ENCODE data around the gene MCF2L. TPM values are rescaled to one million over a fixed set of nuclear protein-coding genes. Genes with fewer than 3 reads are reported as not detected.

Gene MCF2L
- polyA plus RNA-seq, 5 donors, result 22.2 to 33.9 (median 29.1) TPM

DNA sequence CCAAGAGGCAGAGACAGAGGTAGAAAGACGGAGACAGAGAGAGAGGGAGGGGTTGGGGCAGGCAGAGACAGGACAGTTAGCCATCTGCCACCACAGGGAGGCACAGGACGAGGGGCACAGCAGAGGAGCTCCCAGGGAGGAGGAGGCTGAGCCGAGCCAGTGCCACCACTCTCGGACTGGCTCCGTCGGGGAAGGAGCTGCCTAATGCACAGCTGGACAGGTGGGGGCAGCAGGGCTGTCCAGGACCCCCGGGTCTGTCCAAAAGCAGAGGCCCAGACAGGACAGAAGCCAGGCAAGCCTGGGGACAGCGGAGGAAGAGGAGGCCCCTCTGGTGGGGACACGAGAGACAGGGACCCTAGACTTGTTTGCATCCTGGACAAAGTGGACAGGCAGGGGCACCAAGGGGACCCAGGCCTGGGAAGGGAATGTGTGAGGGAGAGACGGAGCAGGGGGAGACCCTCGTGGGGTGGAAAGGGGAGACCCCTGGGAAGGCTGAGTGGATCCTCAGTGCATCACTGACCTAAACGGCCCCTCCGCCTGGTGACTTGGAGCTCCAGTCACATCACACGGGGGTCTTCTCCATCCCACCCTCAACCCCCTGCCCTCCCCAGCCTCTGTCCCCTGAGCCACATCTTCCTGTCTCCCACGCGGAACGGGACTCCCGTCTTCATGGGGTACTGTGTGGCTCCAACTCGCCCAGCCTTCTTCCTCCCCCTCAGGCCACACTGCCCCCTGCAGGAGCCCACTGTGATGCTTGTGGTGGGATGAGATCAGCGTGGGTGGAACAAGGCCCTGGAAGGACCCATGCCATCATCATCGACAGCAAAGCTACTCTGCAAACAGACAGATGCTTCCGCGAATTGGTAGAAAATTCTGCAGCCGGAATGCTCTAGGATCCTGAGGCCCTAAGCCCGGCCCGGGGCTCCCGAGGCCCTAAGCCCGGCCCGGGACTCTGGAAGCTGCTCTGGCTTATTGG, 154.5 kb downstream of the MCF2L start:
- DNase-seq, result no peak

DNA sequence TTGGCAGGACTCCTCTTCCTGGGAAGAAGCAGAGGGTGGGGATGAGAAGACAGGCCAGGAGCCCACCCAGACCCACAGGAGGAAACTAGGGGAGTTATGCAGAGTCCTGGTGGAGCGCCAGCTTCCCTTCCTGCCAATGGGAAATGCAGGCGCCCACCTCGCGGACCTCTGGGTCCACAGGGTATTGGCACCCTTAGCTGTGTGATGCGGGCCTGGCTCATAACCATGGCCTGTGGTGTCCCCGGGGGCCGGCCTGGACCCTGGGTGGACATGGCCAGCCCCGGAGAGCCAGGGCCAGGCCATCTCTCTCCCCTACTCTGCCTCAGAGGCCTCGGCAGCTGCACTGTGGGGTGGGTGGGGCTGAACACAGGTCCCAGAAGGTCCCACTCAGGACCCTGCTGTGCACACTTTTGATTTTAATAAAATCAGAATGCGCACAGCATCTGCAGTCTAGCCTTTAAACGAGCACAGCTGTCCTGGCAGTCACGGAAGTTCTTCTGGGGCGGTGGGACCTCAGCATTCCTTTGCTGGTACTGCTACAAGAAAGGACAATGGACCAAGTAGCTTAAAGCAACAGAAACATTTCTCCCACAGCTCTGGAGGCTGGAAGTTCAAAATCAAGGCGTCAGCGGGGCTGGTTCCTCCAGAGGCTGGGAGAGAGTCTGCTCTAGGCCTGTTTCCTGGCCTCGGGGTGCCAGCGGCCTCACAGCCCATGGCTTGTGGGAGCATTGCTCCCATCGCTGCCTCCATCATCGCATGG, 155.4 kb downstream of the MCF2L start:
- no peak for DNase-seq

GRCh38 chr13:113125506-113126264, 156.7 kb downstream of the MCF2L start:
- no peak for DNase-seq

GRCh38 chr13:113126265-113127150, 157.5 kb downstream of the MCF2L start:
- DNase-seq, result no peak

DNA sequence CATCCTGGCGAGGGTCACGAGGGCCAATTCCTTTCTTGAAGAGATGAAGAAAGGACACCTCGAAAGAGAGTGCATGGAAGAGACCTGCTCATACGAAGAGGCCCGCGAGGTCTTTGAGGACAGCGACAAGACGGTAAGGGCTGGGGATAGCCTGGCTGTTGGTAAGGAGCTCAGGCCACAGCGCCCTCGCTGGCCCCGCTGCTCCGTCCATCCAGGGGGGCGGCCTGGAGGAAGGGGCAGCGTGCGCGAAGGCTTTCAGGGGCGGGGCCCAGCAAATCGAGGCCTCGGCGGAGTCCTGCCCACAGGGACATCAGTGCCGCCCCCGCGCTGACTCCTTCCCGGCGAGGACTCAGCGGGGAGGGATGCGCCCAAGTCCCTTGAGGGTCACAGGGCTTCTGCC, 160.5 kb downstream of the MCF2L start:
- DNase-seq, result no peak

DNA sequence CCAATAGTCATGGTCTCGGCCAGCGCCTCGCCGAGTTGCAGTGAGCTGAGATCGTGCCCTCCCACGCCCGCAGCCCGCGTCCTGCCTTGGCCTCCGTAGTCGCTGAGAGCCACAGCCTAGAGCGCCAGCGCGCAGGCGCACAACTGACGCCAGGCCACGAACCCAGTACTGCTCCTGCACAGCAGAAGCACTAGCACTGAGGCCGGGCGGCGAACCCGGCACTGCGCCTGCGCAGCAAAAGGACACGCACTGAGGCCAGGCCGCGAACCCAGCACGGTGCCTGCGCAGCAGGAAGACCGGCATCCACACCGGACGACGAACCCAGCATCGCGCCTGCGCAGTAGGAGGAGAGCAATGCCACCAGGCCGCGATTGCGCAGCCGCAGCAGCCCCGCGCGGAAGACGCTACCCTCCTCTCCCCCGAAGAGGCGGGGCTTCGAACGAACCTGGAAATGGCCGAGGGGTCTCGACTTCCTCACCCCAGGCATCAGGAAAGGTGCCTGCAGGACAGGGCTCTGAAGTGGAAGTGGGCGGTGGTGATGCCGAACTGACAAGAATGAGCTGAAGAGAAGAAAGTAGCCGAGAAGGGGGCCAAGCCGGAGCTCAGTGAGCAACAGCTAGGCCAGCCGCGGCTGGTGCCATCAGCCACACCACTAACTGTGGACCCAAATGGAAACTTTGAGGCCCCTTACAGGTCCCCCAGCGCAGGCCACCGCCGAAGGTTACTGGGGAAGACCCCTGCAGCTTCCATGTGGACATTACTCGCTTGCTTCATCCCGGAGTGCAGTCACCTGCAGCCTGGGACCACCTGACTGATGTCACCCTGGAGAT, 161.1 kb downstream of the MCF2L start:
- DNase-seq, result no peak

- DNase-seq, result no peak
Observed at GRCh38 chr13:113135281-113135760, 166.3 kb downstream of the MCF2L start.

DNA sequence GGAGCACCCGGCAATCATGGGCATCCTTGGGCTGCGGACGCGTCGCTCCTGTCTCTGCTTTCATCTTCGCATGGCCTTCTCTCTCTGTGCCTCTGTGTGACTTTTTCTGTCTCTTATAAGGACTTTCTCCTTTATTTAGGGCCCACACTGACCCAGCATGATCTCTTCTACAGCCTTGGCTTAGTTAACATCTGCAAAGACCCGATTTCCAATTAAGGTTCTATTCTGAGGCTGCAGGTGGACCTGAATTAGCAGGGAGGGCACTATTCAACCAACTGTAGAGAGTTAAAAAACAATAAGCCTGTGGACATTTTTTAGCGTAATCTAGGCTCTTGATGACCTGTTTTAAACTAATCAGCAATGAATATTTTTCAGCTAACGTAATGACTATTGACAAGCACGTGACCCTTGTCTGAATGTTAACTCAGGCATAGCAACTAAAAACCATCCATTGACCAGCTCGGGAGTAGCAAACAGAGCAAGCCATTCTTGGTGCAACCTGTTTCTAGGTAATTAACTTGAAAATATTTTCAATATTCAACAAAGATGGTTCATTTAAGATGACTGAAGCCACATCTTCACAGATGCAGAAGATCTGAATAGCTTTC, 168.8 kb downstream of the MCF2L start:
- DNase-seq, result no peak

DNA sequence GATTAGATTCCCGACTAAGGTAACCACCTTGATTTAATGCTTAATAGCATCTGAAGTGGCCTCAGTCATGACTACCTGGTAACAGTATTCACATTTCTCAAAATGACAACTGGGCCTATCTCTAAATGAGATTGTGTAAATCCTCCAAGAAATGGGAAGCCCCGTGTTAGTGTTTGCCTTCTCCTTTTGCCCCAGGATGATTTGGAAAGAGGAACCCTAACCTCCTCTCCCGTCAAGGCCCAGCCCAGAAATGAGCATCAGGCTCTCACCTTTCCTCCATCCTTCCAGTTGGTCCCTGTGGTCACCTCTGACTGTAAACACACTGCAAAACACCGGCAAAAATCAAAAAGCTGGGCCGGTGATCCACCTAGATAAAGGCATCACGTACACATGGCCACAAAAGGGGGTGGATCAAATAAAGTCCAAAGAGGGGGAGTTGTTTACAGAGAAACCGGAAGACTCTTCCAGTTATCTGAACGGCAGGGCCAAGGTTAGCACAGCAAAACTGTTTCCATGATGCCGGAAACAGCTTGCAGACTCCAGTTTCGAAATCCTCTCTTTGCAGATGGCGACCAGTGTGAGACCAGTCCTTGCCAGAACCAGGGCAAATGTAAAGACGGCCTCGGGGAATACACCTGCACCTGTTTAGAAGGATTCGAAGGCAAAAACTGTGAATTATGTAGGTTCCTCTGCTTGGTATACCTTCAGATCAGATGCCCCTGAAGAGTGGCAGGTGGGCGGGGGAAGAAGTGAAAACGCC, 170.0 kb downstream of the MCF2L start:
- DNase-seq, result no peak

GRCh38 chr13:113139577-113139976, 170.6 kb downstream of the MCF2L start:
- DNase-seq, result no peak

DNA sequence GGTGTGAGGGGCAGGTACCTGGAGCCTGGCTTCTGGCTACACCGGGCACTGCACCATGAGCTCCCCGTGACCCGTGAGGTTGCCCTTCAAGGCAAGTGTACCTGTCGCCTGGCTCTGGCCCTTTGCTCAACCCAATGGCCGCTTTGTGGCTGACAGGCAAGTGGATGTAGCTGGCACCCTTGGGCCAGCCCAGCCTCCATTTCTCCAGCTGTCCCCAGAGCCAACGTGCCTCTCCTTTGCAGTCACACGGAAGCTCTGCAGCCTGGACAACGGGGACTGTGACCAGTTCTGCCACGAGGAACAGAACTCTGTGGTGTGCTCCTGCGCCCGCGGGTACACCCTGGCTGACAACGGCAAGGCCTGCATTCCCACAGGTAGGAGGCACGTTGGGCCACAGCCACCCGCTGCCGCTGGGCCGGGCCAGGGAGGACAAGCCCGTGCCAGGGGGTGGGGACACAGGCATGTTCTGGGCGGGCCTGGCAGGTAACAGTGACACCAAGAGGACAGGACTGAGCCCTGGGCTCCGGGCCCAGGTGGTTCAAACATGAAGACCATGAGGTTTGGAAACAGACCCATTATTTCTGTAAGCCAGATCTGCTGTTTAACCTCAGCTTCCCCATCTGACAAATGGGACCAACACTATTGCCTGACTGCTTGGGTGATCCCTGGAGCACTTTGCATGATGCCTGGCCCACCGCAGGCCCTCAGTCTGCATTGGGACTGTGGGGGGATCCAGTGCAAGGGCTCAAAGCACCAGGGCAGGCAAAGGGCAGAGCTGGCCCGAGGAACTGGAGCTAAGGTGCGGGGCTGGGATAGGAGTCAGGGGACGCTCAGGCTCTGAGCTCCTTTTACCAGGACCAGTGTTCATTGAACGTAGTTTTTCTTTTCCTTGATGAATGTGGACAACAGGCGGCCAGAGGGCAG, 171.9 kb downstream of the MCF2L start:
- DNase-seq, result no peak

DNA sequence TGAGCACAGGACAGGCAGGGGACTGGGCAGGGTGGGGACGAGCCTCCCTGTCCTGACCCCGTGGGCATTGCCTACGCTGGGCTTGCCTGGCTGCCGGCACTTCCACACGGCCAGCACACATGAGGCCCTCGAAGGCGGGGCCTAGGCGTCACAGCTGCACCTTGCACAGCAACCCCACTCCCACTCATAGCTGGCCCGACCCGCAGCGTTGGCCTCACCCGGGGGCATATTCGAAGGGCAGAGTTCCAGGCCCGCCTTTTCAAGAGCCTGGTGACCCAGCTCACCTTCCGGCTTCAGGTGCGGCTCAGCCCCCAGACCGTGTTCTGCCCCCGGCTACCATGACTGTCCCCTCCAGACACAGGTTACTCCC, 172.6 kb downstream of the MCF2L start:
- no peak for DNase-seq

DNA sequence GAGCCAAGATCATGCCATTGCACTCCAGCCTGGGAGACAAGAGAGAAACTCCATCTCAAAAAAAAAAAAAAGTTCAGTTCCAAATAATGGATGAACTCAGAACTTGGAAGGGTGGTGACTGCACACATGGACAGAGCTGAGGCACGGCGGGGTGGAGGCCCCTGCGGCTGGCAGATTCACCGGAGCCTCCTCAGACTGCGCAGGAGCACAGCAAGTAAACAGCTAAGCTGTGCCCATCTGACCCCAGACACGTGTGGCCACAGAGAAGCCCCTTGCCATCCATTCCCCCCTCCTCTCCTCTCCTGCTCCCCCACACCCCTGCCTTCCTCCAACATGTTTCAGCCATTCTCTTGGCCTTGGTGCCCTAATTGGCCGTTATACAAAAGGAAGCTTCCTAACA, 173.9 kb downstream of the MCF2L start:
- no peak for DNase-seq

DNA sequence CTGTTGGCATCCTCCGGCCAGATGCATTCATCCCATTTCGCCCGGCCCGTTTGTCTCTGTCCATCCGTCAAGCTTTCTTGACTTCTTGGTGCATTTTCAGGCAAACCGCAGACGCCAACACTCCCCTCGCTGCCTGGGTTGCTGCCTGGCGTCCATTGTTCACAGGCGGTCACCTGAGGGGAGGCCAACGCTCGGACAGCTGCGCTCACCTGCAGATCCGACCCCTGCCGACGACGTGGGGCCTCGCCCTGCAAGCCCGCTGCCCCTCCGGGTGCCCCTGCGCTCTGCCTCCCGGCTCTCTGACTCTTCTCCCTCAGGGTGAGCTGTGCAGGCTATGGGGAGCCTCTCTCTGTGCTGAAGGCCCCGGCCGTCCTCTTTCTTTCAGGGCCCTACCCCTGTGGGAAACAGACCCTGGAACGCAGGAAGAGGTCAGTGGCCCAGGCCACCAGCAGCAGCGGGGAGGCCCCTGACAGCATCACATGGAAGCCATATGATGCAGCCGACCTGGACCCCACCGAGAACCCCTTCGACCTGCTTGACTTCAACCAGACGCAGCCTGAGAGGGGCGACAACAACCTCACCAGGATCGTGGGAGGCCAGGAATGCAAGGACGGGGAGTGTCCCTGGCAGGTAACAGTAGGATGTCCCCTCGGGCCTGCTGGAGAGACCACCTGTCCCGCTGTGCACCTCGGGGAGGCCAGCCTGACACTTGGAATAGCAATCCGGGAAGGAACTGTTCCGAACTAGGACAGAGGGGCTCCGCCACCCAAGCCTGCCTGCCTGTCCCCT, 174.6 kb downstream of the MCF2L start:
- no peak for DNase-seq

- no peak for DNase-seq
Observed at GRCh38 chr13:113144255-113144629, 175.2 kb downstream of the MCF2L start.

DNA sequence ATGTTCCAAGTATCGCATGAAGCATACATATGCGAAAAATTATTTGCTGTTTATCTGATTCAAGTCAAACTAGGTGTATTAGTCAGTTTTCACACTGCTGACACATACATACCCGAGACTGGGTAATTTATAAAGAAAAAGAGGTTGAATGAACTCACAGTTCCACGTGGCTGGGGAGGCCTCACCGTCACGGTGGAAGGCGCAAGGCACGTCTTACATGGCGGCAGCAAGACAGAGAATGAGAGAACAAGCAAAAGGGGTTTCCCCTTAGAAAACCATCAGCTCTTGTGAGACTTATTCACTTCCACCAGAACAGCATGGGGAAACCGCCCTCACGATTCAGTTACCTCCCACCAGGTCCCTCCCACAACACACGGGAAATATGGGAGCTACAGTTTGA, 176.5 kb downstream of the MCF2L start:
- no peak for DNase-seq
